Astrocyte (in vitro differentiated cells and primary cell): ENCODE results near the gene SRGAP2.
"Not testable (repeated sequence)": the region's sequence is repeated elsewhere in the genome, so short reads cannot be mapped to it uniquely, and the experiment has no call there.

ENCODE experiments used
- EZH2 ChIP-seq: IDR thresholded peaks from 2 replicates; pipeline ENCODE4 v1.6.1; 2012; ENCODE audit warnings: mild to moderate bottlenecking, low read length, inconsistent platforms; ENCODE audit not compliant: insufficient read depth
- TF ChIP-seq, protein P1 (sequence below): IDR thresholded peaks from 2 replicates; pipeline ENCODE4 v1.5.1; 2011; ENCODE audit warnings: low read depth, mild to moderate bottlenecking, inconsistent platforms, low read length, moderate library complexity; ENCODE audit not compliant: insufficient read depth

DNA sequence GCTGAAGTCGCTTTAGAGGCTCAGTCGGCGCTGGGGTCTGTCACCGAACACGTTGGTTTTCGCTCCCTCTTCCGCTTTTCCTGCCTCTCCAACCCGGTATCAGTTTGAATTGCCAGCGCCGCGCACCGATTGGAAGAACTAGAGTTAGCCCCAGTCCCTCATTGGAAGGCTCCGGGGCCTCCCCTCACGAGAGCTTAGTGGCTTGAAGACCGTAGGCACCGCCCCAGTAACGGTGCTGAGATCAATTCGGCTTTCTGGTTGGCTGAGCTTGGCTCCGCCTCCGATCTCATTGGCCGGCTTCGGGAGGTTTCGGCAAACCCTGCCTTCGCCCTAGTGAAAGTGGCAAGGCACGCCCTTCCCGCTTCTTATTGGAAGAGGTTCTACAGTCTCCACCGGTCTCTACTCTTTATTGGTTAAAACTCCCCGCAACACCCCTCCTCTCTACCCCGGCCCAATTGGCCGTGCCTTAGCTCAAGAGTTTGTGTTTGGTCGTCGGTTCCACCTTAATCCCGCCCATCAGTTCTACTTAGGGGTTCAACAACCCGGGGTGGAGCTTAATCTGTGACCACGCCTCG lies 465 bp upstream of the SRGAP2 start, which contains the start of gene FAM72A:
- TF ChIP-seq, protein P1, sequence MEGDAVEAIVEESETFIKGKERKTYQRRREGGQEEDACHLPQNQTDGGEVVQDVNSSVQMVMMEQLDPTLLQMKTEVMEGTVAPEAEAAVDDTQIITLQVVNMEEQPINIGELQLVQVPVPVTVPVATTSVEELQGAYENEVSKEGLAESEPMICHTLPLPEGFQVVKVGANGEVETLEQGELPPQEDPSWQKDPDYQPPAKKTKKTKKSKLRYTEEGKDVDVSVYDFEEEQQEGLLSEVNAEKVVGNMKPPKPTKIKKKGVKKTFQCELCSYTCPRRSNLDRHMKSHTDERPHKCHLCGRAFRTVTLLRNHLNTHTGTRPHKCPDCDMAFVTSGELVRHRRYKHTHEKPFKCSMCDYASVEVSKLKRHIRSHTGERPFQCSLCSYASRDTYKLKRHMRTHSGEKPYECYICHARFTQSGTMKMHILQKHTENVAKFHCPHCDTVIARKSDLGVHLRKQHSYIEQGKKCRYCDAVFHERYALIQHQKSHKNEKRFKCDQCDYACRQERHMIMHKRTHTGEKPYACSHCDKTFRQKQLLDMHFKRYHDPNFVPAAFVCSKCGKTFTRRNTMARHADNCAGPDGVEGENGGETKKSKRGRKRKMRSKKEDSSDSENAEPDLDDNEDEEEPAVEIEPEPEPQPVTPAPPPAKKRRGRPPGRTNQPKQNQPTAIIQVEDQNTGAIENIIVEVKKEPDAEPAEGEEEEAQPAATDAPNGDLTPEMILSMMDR: not testable (repeated sequence)
- TF ChIP-seq EZH2: not testable (repeated sequence)
